Trophoblast cell (in vitro differentiated cells and primary cell): ENCODE measurements around the gene SF3B5.
"Not testable (repeated sequence)": the region's sequence is repeated elsewhere in the genome, so short reads cannot be mapped to it uniquely, and the experiment has no call there.

Experiments used
- DNase-seq, 2 donors: peaks; one replicate each; pipeline ENCODE4 v3.0.0-alpha.2; 2016
- H2AFZ ChIP-seq: 2 replicates; pipeline ENCODE4 v1.6.1; 2013; ENCODE audit warnings: low read length, moderate library complexity, mild to moderate bottlenecking; ENCODE audit not compliant: insufficient read depth, poor library complexity
- H2AK5ac ChIP-seq: 2 replicates; pipeline ENCODE4 v1.6.1; 2013; ENCODE audit warnings: mild to moderate bottlenecking, low read length
- H2BK120ac ChIP-seq: 2 replicates; pipeline ENCODE4 v1.6.1; 2013; ENCODE audit warnings: low read length, mild to moderate bottlenecking, moderate library complexity; ENCODE audit not compliant: insufficient read depth, poor library complexity
- H2BK12ac ChIP-seq: 2 replicates; pipeline ENCODE4 v1.6.1; 2013; ENCODE audit warnings: mild to moderate bottlenecking, low read length, moderate library complexity
- H2BK5ac ChIP-seq: 2 replicates; pipeline ENCODE4 v1.6.1; 2013; ENCODE audit warnings: low read length, low read depth, moderate library complexity, mild to moderate bottlenecking; ENCODE audit not compliant: poor library complexity
- H3K14ac ChIP-seq: 2 replicates; pipeline ENCODE4 v1.6.1; 2013; ENCODE audit warnings: mild to moderate bottlenecking, low read length
- H3K18ac ChIP-seq: 2 replicates; pipeline ENCODE4 v1.6.1; 2013; ENCODE audit warnings: mild to moderate bottlenecking, low read length
- H3K23ac ChIP-seq: 2 replicates; pipeline ENCODE4 v1.6.1; 2013; ENCODE audit warnings: low read length
- H3K27ac ChIP-seq: 2 replicates; pipeline ENCODE4 v1.5.1; 2013; ENCODE audit warnings: low read depth, mild to moderate bottlenecking, inconsistent platforms, low read length, moderate library complexity
- H3K27me3 ChIP-seq: 2 replicates; pipeline ENCODE4 v1.6.1; 2013; ENCODE audit warnings: inconsistent platforms, mild to moderate bottlenecking, low read length, moderate library complexity; ENCODE audit not compliant: insufficient read depth
- H3K36me3 ChIP-seq, 2 experiments: 1 replicate in 1 of 2; 2 replicates in 1 of 2; pipeline ENCODE4 v1.6.1; 2013; ENCODE audit warnings: low read length in 2 of 2, mild to moderate bottlenecking in 2 of 2, moderate library complexity in 1 of 2; ENCODE audit not compliant: insufficient read depth in 2 of 2, control insufficient read depth in 1 of 2
- H3K4ac ChIP-seq: 2 replicates; pipeline ENCODE4 v1.6.1; 2013; ENCODE audit warnings: low read depth, mild to moderate bottlenecking, low read length, moderate library complexity
- H3K4me1 ChIP-seq, 2 experiments: 1 replicate in 1 of 2; 2 replicates in 1 of 2; pipeline ENCODE4 v1.6.1; 2013; ENCODE audit warnings: low read length in 2 of 2, mild to moderate bottlenecking in 2 of 2, moderate library complexity in 1 of 2; ENCODE audit not compliant: insufficient read depth in 2 of 2, control insufficient read depth in 1 of 2
- H3K4me2 ChIP-seq: 2 replicates; pipeline ENCODE4 v1.6.1; 2013; ENCODE audit warnings: inconsistent platforms, mild to moderate bottlenecking, low read length, moderate library complexity
- H3K4me3 ChIP-seq: 2 replicates; pipeline ENCODE4 v1.5.1; 2013; ENCODE audit warnings: mild to moderate bottlenecking, low read depth, low read length, inconsistent platforms
- H3K79me1 ChIP-seq: one replicate; pipeline ENCODE4 v1.6.1; 2013; ENCODE audit warnings: low read length
- H3K79me2 ChIP-seq: 2 replicates; pipeline ENCODE4 v1.6.1; 2013; ENCODE audit warnings: low read length, mild to moderate bottlenecking; ENCODE audit not compliant: control insufficient read depth, insufficient read depth, poor library complexity
- H3K9ac ChIP-seq: 2 replicates; pipeline ENCODE4 v1.6.1; 2013; ENCODE audit warnings: mild to moderate bottlenecking, low read length
- H3K9me3 ChIP-seq: 2 replicates; pipeline ENCODE4 v1.6.1; 2013; ENCODE audit warnings: low read depth, mild to moderate bottlenecking, control low read depth, inconsistent platforms, low read length; ENCODE audit not compliant: insufficient read depth
- H4K12ac ChIP-seq: 2 replicates; pipeline ENCODE4 v1.6.1; 2013; ENCODE audit warnings: low read depth, mild to moderate bottlenecking, low read length, moderate library complexity
- H4K8ac ChIP-seq: 2 replicates; pipeline ENCODE4 v1.6.1; 2013; ENCODE audit warnings: low read depth, mild to moderate bottlenecking, low read length, moderate library complexity
- H4K91ac ChIP-seq: one replicate; pipeline ENCODE4 v1.6.1; 2013; ENCODE audit warnings: low read depth, mild to moderate bottlenecking, low read length, moderate library complexity
- WGBS: extraction: QIAGEN DNeasy Blood & Tissue Kit; methylation state at CpG from one replicate; pipeline ENCODE4 v1.1.7; 2013; ENCODE audit warnings: missing lambda C conversion rate; ENCODE audit not compliant: insufficient read length, insufficient coverage; ENCODE audit errors: extremely low coverage; 5-methylcytosine and 5-hydroxymethylcytosine counted together

Gene SF3B5

GRCh38 chr6:144047688-144048087, 47.7 kb downstream of the SF3B5 start:
- Histone ChIP-seq H2BK12ac (no peak overlapping the region), H3K4ac (no peak overlapping the region), H3K9me3 (peaks cover 5% of the 10 kb centered on the region), H3K18ac (no peak overlapping the region), H3K4me1 (no peaks in the 10 kb centered on the region), H3K79me1 (no peaks in the 10 kb centered on the region), H4K91ac (no peak overlapping the region), H3K4me3 (no peak overlapping the region), H4K8ac (no peak overlapping the region), H2AK5ac (no peak overlapping the region), H2AFZ (no peak overlapping the region), H2BK120ac (no peak overlapping the region), H2BK5ac (no peak overlapping the region), H3K23ac (no peak overlapping the region), H3K14ac (no peak overlapping the region), H3K36me3 (no peaks in the 10 kb centered on the region), H3K79me2 (no peaks in the 10 kb centered on the region), H3K9ac (no peak overlapping the region), H3K27me3 (no peaks in the 10 kb centered on the region), H4K12ac (no peak overlapping the region), H3K27ac (no peak overlapping the region), H3K4me2 (no peak overlapping the region)
- no CpG with 5 or more reads among the region's 1 CpG for WGBS
- no peak for DNase-seq

- not testable (repeated sequence) for H3K4me1 ChIP-seq, H3K4me3 ChIP-seq, H2AK5ac ChIP-seq, H3K14ac ChIP-seq, H3K27me3 ChIP-seq, H2AFZ ChIP-seq, DNase-seq, H3K9ac ChIP-seq, H3K18ac ChIP-seq, H4K8ac ChIP-seq, H3K4ac ChIP-seq, H2BK5ac ChIP-seq, H2BK120ac ChIP-seq, H4K12ac ChIP-seq, H2BK12ac ChIP-seq, H3K23ac ChIP-seq, H4K91ac ChIP-seq, H3K36me3 ChIP-seq, H3K79me2 ChIP-seq, H3K4me2 ChIP-seq, H3K79me1 ChIP-seq, H3K27ac ChIP-seq, H3K9me3 ChIP-seq
- no CpG with 5 or more reads among the region's 8 CpGs for WGBS
Measured at GRCh38 chr6:144046672-144047071, 48.7 kb downstream of the SF3B5 start.

GRCh38 chr6:144044989-144045388, 50.4 kb downstream of the SF3B5 start:
- WGBS: no CpG with 5 or more reads among the region's 2 CpGs
- H3K36me3 ChIP-seq, H2AFZ ChIP-seq, H4K12ac ChIP-seq, H4K91ac ChIP-seq, H3K79me2 ChIP-seq, H3K27ac ChIP-seq, H3K4me2 ChIP-seq, H2BK120ac ChIP-seq, H3K9me3 ChIP-seq, H3K4me3 ChIP-seq, H2BK5ac ChIP-seq, H3K9ac ChIP-seq, H3K23ac ChIP-seq, DNase-seq, H3K4me1 ChIP-seq, H3K14ac ChIP-seq, H3K4ac ChIP-seq, H2AK5ac ChIP-seq, H2BK12ac ChIP-seq, H4K8ac ChIP-seq, H3K27me3 ChIP-seq, H3K18ac ChIP-seq, H3K79me1 ChIP-seq: not testable (repeated sequence)
